ENCODE data around the gene CNOT1.
"Not testable (repeated sequence)": the region's sequence is repeated elsewhere in the genome, so short reads cannot be mapped to it uniquely, and the experiment has no call there.

The CNOT1 gene

DNA sequence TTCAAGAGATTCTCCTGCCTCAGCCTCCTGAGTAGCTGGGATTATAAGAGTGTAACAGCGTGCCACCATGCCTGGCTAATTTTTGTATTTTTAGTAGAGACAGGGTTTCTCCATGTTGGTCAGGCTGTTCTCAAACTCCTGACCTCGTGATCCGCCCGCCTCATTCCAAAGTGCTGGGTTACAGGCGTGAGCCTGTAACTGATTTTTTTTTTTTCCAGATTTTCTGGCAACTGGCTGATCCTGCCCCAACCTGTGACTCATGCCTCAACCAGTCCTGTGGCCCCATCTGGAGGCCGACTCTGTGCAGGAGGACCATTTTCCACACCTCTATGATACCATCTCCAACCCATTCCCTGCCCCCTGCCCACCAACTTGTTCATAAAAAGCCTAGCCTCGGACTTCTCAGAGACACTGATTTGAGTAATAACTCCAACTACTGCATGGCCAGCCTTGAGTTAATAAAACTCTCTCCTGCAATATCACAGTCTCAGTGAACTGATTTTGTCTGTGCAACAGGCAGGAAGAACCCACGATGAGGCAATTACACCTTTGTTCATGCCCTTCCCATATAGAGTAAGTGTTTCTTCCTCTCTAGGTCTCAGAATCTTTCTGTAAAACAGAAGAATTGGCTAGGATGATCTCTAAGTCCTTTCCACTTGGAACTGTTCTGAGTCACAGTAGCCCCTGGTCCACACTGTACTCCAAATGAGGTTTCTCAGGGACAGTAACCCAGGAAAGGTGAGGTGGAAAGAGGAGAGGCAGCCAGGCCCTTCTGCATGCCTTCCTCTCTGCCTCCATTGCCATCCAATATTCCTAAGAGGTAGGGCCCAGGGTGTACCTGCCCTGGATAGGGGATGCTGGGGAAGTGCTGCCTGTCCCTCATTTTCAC, 8.8 kb upstream of the CNOT1 start:
- DNase-seq (ENCODE audit: low read depth) = no peak

DNA sequence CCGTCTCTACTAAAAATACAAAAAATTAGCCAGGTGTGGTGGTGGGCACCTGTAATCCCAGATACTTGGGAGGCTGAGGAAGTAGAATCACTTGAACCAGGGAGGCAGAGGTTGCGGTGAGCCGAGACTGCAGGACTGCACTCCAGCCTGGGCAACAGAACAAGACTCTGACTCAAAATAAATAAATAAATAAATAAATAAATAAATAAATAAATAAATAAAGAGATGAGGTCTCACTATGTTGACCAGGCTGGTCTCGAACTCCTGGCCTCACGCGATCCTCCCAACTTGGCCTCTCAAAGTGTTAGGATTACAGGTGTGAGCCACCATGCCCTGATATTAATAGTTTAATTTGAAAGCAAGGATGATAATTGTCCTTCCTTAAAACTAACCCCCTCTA, 7.4 kb upstream of the CNOT1 start:
- not testable (repeated sequence) for DNase-seq (ENCODE audit: low read depth)

- DNase-seq (ENCODE audit: low read depth) = no peak
Observed at GRCh38 chr16:58636466-58636865, 6.8 kb upstream of the CNOT1 start.

DNA sequence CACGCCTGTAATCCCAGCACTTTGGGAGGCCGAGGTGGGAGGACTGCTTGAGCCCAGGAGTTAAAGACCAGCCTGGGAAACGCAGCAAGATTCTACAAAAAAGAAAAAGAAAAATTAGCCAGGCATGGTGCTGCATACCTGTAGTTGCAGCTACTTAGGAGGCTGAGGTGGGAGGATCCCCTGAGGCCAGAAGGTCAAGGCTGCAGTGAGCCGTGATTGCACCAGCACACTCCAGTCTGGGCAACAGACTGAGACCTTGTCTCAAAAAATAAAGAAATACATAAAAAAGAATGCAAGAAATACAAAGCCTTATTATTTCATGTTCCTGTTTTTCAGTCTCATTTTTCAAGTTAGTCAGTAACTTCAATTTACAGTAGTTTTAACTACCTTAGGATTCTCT, 5.9 kb upstream of the CNOT1 start:
- DNase-seq (ENCODE audit: low read depth) = no peak

GRCh38 chr16:58634265-58634802, 4.7 kb upstream of the CNOT1 start:
- no peak for DNase-seq (ENCODE audit: low read depth)

DNA sequence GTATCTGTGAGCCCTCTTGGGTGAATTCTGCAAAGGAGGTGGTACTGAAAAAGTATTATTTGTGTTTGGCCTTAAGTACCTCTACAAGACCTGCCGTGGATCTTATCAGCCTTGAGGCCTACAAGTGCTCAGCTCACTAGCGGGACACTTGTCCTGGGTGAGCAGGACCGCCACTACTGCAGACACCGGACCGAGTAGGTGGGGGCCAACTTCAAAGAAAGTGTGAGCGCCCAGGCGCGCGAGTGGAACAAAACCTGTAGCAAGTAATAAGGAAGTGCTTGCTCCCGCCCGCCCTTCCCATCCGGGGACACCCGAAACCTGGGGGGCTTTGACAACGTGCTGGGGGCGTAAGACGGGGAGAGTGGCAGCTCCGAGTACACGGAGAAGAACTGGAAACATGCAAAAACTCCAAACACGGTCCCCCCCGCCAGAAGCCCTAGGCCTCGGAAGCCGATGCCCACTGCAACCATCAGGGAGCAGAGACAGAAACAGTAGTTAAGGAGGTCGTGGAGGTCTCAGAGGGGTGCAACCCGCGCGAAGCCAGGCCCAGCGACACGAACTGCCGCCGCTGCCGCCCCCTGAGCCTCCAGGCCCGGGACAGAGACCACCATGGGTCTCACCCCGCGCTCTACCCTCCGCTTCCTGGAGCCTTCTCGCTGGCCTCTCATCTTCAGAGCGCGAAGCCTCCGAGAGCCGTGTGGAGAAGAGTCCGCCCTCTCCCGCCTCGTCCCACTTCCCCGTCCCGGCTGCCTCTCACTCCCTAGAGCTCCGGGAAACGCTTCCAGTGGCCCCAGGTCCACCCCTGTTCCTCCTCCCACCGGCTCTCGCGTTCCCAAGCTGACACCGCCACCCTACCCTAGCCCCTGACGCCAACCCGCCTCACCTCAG, 537 bp downstream of the CNOT1 start:
- DNase-seq (ENCODE audit: low read depth) = peak; percentile 43

DNA sequence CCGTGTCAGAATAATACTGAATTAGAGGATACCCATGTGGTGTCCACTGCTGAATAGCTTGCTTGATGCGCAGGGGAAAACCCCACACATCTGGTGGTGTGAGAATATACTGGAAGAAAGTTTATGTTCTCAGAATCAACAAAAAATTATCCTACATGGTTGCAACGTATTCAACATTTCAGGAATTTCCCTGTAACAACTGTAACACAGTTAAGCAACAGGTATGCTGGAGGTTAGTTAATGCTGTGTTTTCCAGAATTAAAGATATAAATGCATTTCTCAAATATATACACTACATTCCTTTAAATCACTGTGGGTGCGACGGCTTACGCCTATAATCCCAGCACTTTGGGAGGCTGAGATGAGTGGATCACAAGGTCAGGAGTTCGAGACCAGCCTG, 5.4 kb downstream of the CNOT1 start:
- no peak for DNase-seq (ENCODE audit: low read depth)

- DNase-seq (ENCODE audit: low read depth) = no peak
Observed at GRCh38 chr16:58620396-58620795, 9.2 kb downstream of the CNOT1 start.

DNA sequence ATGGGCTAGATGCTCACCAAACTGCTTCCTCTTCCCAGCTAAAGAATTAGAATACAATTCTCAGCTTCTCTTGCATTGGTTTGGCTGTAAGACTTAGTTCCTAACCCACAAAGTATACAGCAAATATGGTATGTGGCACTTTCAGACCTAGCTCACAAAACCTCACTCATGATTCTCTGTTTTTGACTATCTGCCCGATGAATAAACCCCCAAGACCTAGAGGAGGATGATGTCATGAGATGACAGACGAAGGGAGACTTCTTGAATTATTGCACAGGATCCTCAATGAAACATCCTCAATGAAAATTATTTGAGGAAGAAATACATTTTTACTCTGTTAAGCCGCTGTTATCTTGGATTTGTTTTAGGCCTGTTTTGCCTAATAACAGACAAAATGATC, 14.3 kb downstream of the CNOT1 start:
- DNase-seq (ENCODE audit: low read depth) = no peak

DNA sequence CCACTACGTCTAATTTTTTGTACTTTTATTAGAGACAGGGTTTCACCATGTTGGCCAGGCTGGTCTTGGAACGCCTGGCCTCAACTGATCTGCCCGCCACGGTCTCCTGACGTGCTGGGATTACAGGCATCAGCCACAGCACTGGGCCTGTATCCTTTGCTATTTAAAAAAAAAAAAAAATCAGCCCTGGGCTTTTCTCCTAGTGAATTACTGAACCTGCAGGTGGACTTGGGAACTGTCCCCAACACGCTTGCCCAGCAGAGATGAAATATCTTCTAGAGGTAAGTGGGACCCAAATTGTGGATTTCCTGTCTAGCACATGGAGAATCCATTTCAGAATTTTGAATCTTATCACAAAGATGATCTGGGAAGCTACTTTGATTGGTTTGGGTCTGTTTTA, 14.8 kb downstream of the CNOT1 start:
- no peak for DNase-seq (ENCODE audit: low read depth)

GRCh38 chr16:58614212-58614611, 15.4 kb downstream of the CNOT1 start:
- no peak for DNase-seq (ENCODE audit: low read depth)

DNA sequence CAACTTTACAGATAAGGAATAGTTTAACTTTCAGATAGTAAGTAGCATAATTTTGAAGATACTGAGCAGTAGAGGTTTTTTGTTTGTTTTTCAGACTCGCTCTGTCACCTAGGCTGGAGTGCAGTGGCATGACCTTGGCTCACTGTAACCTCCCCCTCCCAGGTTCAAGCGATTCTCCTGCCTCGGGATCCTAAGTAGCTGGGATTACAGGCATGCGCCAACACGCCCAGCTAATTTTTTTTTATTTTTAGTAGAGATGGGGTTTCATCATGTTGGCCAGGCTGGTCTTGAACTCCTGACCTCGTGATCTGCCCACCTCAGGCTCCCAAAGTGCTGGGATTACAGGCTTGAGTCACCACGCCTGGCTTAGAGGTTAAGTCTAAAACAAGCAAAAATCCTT, 16.7 kb downstream of the CNOT1 start:
- not testable (repeated sequence) for DNase-seq (ENCODE audit: low read depth)

GRCh38 chr16:58608601-58609136, 21.0 kb downstream of the CNOT1 start:
- no peak for DNase-seq (ENCODE audit: low read depth)

DNA sequence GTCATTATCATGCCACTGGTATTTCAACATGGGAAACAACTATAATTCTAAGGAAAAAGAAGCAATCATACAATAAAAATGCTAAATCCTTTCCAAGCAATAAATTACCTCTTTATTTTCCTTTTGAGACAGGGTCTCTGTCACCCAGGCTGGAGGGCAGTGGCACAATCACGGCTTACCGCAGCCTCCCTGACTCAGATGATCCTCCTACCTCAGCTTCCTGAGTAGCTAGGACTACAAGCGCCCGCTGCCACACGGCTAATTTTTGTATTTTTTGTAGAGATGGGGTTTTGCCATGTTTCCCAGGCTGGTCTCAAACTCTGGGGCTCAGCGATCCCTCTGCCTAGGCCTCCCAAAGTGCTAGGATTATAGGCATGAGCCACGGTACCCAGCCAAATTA, 24.1 kb downstream of the CNOT1 start:
- DNase-seq (ENCODE audit: low read depth) = no peak

DNA sequence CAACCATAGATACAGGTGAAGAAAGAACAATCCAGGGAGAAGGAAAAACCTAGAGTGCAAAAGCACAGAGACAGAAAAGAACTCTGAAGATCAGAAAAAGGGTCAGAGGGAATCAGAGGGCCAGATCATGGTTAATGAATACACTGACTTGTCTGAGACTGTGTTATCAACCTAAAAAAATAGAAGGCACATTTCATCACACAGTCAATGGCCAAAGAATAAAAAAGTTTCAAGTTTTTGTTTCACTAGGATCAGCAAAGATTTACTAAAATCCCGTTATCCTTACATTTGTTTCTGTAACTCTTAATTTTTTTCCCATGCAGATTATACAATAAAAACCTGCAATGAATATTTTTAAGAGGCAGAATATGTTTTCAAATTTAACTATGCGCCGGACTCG, 38.5 kb downstream of the CNOT1 start:
- no peak for DNase-seq (ENCODE audit: low read depth)

DNA sequence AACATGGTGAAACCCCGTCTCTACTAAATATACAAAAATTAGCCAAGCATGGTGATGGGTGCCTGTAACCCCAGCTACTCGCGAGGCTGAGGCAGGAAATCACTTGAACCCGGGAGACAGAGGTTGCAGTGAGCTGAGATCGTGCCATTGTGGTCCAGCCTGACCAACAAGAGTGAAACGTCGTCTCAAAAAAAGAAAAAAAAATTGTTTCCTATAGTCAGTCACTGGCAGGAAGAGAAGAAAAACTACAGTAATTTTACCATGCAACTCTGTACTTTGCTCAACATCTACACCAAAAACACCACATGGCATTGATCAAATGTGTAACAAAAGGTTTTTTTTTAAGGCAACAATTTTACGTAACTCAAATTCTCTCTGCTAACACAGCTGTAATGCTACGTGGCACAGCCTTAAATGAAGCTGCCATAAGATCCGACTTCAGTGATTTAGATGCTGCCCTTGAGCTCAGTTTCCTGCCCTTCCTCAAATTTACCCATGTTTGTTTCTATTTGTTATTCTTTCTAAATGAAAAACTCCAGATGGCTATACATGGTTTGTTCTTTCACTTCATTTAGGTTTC, 40.2 kb downstream of the CNOT1 start:
- no peak for DNase-seq (ENCODE audit: low read depth)

DNA sequence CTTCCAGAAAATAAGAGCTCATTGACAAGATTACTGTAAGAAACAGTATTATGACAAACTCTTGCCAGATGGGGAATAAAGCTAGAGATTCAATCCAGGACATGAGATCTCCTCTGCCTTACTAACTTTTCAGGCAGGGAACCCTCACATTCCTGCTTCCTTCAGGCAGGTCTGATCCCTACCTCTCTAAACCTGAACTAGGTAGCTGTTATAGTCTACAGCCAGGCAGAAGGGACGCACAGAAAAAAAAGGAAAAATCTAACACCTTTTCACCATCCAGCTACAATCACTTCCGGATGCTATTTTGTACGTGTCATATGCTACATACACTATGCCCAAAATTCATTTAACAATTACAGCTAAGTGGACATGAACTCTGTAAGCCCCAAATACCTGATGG, 41.2 kb downstream of the CNOT1 start:
- no peak for DNase-seq (ENCODE audit: low read depth)

DNA sequence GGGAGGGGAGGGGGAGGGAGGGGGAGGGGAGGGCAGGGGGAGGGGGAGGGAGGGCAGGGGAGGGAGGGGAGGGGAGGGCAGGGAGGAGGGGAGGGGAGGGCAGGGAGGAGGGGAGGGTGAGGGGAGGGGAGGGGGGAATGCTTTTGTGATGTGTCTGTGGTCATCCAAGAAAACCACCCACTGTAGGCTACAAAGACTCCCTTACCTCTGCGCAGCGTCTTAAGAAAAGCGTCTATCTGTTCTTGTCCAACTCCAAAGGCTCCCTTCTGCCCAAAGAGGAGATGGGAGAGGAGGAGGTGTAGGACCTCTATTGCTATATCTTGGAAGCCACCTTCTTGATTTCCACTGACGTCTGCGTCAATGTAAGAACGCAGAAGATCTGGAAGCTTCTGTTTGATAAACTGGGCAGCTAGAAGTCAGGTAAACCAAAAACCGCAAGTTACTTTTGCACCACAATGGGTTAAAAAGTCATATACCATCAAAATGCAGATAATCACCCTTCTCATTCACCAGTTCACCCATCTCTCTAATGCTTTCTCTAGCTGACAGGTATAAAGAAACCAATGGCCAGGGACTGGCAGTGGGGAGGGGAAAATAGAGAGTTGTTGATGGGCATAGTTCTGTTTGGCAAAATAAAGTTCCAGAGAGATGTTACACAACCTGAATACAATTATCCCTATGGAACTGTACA, 43.1 kb downstream of the CNOT1 start:
- DNase-seq (ENCODE audit: low read depth) = no peak

DNA sequence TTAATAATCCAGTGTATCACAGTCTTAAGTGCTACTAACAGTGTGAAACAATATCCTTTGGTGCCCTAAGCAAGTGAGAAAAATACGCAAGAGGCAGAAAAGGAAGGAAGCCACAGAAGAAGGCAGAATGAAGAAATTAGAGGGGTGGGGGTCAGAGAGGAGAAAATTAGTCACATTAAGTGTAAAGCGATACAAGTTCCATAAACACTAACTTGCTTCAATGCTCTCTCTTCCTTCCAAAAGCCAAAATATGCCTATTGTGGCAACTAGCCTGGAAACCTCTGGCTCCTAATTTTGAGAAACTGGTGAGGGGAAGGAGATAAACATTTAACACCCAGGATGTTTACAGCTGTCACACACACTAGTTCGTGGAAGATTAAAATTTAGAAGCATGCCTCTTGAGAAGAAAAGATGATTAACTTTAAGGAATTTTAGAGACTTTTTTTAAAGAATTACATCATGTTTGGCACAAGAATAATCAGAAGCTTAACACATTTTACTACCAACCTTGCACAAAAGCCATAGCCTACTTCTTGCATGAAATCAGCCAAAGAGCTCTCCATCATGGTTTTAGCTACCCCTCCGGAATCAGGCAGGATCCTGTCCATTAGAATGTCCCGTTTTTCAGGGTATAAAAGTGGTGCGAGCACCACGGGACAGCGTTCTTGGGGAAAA, 44.7 kb downstream of the CNOT1 start:
- no peak for DNase-seq (ENCODE audit: low read depth)

DNA sequence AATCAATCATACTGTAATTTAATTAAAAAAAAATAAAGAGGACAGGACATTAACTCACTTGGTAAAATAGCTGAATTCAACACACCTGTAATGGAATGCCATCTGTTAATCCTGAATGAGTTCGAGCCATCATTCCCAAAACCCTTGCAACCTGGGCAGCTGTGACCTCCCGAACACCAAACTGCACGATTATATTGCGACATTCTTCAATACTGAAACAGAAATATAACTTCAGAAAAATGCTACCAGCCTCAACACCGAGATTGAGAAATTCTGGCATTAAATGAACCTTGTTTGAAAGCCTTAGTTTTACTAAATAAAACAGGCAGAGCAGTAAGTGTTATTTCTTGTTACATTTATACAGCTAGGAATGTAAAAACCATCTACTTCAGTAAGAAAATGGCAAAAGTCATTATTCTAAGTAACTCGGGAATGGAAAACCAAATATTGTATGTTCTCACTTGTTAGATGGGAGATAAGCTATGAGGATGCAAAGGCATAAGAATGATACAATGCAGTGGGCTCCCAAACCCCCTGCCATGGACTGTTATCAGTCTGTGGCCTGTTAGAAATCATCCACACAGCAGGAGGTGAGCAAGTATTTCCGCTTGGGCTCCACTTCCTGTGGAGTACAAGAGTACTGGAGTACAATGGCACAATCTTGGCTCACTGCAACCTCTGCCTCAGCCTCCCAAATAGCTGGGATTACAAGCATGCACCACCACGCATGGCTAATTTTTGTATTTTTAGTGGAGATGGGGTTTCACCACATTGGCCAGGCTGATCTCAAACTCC, 46.5 kb downstream of the CNOT1 start:
- no peak for DNase-seq (ENCODE audit: low read depth)

All from activated T-cell treated with anti-CD3 and anti-CD28 coated beads for 48 hours (primary cell).